HG03039 (cell line): ENCODE results near the gene ANXA1.

Experiments
- ATAC-seq: cut with Tn5 transposase; IDR thresholded peaks from one replicate; pipeline ENCODE4 v1.9.1; 2021; ENCODE audit warnings: mild to moderate bottlenecking, moderate library complexity; ENCODE audit not compliant: unreplicated experiment

The ANXA1 gene

GRCh38 chr9:73206851-73207250 lies 55.2 kb downstream of the ANXA1 start:
- no peak for ATAC-seq

GRCh38 chr9:73210886-73211666 lies 59.4 kb downstream of the ANXA1 start:
- ATAC-seq = no peak

- ATAC-seq = no peak
Observed at GRCh38 chr9:73213300-73213699, 61.6 kb downstream of the ANXA1 start.

GRCh38 chr9:73215249-73215648 lies 63.6 kb downstream of the ANXA1 start:
- no peak for ATAC-seq

- ATAC-seq = no peak
Observed at GRCh38 chr9:73216100-73216499, 64.4 kb downstream of the ANXA1 start.
